ENCODE data around the gene ZNF205. TPM values are rescaled to one million over a fixed set of nuclear protein-coding genes. Genes with fewer than 3 reads are reported as not detected.
"Not testable (repeated sequence)": the region's sequence is repeated elsewhere in the genome, so short reads cannot be mapped to it uniquely, and the experiment has no call there.

The ZNF205 gene
- total RNA-seq, 1 experiment from 2014 or later: 10.5 TPM

DNA sequence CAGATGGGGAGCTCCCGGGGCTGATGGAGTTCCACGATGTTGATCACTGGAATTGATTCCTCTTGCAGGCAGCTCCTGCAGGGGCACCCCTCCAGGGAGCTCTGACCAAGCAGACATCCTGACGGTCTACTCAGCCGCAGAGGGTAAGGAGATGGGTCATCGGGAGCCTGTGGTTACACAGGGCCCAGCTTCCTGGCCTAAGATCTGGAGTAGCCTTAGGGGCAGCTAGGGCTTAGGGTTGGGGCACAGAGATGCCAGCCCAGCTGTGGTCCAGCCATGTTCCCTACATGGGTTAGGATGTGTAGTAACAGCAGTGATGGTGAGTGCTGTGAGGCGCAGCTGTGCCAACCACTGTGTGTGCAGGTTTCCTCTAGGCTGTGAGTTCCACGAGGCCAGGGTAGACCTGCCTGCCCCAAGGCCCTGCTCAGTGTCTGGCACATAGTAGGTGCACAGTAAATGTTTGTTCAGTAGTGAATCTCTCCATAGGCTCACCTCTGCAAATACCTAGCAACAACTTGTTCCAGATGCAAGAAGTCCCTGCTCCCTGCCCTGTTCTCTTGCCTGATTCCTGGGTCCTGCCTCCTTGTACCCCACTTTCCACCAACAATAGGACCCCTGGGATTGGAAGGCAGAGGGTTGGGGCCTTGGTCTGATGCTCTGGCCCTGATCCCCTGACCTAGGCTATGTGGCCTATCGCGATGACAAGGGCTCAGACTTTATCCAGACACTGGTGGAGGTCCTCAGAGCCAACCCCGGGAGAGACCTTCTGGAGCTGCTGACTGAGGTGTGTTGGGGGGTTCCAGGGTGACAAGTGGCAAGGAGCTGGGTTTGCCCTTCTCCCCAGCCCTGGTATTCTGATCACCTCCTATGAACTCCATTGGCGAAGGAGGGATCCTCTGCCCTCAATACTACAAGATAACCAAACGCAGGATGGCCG lies 36.1 kb downstream of the ZNF205 start:
- DNase-seq (ENCODE audit: low read depth): no peak

DNA sequence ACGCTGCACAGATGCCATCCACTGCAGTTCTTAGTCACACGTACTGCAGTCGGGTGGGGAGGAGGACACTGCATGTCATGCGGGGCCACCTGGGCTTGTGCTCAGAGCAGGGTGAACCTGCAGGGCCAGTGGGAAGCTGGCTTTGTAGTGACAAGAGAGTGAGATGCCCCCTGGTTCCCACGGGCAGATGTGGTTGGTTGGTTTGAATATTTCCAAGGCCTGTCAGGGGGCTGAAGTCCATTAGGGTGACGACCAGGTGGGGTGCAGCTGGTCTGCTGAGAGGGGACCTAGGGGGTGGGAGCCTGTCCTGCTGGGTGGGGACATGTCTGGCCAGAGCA lies 36.8 kb downstream of the ZNF205 start:
- no peak for DNase-seq (ENCODE audit: low read depth)

DNA sequence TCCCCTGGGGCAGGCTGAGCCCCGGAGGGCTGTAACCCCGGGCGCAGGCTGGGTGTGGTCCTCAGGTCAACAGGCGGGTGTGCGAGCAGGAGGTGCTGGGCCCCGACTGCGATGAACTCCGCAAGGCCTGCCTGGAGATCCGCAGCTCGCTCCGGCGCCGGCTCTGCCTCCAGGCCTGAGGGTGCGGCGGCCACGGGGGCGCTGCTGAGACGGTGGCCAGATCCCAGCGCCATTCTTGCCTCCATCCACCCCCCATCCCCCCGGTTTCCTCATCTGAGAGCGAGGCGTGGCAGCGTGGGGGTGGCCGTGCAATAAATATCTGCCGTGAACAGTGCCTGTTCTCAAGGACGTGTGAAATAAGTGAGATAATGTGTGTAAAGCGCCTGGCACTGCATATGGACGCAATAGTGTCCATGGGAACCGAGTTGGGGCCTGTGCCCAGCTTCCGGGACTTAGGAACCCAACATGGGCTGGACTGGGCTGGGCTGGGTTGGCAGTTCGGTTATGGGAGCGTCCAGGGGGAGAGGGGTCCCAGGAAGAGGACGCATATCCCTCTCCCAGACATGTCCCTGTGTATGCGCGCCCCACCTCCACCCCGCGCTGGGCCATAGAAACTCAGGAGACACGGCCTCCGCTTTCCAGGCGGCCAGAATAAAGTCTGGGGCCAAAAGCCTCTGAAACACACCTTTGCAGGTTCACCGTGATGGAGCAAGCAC lies 37.4 kb downstream of the ZNF205 start:
- peak; percentile 79 for DNase-seq (ENCODE audit: low read depth)

DNA sequence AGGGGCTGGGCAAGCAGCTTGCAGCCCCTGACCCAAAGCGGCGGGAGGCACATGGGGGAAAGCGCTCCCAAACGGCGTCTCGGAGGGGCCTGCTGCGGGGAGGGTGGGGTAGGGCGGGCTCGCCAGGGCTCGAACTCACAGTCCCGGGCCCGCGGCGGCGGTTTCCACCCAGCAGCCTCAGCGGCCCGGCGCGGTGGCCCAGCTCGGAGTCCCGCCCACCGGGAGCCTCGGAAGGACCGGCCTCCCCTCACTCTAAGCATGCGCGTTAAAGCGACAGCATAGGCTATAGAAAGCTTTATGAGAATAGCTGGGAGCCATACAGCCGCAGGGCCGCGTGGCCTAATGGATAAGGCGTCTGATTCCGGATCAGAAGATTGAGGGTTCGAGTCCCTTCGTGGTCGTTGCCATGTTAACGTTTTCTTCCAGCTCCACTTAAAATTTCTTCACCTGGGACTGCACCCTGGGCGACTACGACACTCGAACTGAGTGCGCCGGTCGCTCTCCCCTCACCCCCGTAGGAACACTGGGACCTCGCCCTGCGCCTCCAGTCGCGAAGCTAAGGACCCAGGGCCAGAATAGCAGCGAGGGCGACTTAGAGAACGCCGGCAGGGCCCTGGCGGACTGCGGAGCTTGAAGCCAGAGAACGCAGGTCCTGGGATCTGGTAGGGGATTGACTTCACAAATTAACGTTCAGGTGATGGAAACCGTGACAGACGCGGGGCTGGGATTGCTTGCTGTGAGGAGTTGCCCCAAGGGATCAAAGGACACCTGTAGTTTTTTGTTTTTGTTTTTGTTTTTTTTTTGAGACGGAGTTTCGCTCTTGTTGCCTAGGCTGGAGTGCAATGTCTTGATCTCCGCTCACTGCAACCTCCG lies 38.2 kb downstream of the ZNF205 start:
- DNase-seq (ENCODE audit: low read depth): peak; percentile 96

DNA sequence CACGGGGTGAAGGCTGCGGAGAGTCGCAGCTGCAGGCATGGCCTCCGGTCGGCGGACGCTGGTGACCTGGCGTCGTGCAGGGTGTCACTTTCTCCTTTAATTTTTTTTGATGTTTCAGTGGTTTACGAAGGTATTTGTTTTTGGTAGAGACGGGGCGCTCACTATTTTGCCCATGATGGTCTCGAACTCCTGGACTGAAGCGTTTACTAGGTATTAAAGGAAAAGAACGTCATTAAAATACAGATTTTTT lies 39.6 kb downstream of the ZNF205 start:
- DNase-seq (ENCODE audit: low read depth): no peak

DNA sequence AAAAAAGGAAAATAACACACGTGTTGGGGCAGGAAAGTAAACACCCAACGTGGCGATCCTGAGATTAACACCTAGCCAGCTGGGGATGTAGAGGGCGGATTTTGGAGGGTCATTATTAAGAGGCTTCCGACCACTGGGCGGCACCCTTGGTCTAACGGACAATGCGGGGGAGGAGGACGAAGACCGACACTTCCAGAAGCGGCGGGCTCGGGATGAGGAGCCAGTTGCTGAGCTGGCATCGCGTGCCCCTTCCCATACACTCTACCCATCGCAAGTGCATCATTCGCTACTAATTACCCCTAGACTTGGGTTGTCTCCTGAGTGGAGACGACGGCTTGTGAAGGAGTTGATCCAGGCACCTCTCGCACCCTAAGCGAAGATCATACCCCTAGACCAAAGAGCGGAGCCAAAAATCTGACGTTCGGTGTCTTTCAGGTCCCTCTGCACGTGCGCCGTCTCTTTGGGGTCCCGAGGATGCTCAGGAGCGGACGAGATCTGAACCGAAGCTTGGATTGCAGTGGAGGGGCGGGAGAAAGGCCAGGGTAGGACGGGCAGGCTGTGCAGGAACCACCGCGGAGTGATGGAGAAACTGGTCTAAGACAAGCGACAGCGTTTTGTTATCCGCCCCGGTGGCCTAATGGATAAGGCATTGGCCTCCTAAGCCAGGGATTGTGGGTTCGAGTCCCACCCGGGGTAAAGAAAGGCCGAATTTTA lies 40.0 kb downstream of the ZNF205 start:
- peak; percentile 91 for DNase-seq (ENCODE audit: low read depth)

DNA sequence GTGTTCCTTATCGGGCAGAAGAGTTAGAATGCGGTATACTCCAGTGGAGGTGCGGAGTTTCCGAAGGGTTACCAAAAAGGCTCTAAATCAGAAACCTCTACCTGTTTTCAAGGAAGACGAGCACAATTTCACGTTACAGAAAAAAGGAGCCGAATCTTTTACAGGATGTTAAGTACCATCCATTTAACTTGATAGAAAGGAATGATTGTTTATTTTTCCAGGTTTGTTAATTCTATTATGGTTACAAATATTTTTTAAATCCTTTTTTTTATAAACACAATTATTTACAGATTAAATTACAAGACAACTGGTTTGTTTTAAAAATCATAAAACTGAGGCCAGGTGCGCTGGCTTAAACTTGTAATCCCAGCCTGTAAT lies 40.6 kb downstream of the ZNF205 start:
- no peak for DNase-seq (ENCODE audit: low read depth)

DNA sequence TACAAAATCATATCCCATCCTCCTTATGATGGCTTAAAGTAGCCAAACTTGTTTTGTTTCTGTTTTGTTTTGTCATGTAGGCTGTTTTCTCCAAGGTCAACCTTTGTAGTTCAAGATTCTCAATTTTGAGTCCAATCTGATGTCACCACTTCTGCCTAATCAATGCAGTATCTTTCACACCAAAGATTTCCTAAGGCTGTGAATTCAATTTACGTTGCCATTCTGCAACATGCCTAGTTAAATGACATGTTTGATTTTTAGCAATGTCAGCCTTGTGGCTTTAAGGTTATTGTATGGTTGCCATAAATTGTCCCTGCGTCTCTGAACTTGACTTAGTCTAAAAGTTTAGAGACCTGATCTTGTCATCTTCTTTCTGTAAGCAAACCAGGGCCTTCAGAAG lies 42.8 kb downstream of the ZNF205 start:
- DNase-seq (ENCODE audit: low read depth): no peak

DNA sequence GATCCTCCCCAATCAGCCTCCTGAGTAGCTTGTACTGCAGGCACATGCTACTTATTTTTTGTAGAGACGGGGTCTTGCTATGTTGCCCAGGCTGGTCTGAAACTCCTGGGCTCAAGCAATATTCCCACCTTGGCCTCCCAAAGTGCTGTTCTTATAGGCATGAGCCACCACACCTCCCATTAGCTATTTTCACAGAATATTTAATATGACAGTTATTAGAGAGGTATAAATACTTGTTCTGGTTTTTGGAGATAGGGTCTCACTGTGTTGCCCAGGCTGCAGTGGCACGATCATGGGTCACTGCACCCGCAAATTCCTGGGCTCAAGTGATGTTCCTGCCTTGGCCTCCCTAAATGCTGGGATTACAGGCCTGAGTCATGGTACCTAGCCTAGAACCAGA lies 43.6 kb downstream of the ZNF205 start:
- DNase-seq (ENCODE audit: low read depth): no peak

DNA sequence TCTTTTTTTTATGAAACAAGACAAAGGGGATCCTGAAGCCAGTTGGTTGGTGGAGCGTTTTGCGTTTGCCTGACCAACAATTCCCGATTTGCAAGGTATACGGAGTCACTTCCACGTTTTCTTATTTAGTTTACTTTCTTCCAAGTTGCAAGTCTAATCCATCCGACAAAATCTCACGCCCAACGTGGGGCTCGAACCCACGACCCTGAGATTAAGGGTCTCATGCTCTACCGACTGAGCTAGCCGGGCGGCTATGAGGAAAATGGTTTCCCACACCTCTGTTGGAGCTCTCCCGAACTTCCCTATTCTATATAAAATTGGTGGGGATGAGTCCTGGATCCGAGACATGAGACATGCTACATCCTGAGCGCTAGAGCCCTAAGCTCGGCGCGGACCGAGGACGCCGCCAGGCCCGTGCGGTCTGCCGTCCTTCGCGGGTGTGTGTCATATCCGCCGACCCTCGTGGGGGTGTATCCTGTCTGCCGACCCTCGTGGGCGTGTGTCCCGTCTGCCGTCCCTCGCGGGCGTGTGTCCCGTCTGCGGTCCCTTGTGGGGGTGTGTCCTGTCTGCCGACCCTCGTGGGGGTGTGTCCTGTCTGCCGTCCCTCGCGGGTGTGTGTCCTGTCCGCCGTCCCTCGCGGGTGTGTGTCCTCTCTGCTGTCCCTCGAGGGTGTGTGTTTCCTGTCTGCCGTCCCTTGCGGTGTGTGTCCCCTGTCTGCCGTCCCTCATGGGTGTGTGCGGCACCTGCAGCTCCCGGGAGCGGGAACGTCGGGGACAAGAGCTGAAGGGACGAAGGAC lies 45.0 kb downstream of the ZNF205 start:
- DNase-seq (ENCODE audit: low read depth): peak; percentile 94

DNA sequence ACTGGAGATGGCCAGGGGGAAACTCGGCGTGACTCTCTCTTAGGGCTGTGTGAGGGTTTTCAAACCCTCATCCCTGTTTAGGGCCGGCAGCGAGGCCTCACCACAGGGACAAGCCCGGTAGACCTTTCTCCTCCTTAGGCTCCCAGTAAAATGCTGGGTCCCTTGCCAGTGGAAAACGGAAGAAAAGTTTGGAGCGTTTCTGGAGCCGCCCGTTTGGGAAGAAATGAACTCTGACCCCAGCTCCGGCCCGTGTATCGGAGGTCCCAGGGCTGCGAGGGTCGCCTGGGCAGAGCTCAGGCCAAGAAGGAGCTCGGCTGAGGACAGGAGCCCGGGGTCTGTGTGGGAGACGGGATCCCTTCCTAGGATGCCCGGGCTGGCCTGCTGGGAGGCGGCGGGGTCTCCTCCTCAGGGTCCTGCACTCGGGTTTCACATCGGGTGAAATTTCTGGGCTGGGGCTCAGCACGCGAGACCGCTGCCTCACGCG lies 45.7 kb downstream of the ZNF205 start:
- DNase-seq (ENCODE audit: low read depth): no peak

DNA sequence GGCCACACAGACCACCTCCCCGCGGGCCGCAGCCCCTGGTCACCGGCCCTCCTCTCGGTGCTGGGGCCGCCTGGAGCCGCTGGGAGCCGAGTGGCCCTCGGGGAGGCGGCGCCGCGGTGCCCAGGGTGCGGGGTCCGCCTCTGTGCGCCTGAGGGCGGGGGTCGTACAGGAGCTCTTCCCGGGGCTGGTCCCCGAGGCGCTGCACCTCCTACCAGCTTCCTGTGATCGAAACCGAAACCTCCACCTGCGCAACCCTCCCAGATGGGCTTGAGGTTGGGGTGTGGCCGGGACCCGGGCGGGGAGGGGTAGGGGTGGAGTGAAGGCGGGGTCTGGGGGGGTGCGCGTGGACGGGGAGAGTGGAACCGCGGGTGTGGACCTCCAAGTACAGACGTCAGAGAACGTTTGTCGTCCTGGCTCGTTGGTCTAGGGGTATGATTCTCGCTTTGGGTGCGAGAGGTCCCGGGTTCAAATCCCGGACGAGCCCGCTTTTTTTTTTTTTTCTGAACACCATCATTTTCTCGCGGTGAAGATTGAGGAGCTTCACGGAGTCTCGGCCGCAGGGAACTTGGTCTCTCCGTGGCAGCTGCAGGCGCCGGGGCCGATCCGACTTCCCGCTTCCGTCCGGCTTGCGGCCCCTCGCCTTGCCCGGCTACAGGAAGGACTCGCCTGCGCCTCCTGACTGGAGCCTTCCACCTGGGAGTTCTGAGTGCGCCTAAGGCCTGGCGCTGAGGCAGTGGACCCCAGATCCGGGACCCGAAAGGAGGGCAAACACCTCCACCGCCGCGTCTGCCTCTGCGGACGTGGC lies 46.3 kb downstream of the ZNF205 start:
- DNase-seq (ENCODE audit: low read depth): peak; percentile 92

DNA sequence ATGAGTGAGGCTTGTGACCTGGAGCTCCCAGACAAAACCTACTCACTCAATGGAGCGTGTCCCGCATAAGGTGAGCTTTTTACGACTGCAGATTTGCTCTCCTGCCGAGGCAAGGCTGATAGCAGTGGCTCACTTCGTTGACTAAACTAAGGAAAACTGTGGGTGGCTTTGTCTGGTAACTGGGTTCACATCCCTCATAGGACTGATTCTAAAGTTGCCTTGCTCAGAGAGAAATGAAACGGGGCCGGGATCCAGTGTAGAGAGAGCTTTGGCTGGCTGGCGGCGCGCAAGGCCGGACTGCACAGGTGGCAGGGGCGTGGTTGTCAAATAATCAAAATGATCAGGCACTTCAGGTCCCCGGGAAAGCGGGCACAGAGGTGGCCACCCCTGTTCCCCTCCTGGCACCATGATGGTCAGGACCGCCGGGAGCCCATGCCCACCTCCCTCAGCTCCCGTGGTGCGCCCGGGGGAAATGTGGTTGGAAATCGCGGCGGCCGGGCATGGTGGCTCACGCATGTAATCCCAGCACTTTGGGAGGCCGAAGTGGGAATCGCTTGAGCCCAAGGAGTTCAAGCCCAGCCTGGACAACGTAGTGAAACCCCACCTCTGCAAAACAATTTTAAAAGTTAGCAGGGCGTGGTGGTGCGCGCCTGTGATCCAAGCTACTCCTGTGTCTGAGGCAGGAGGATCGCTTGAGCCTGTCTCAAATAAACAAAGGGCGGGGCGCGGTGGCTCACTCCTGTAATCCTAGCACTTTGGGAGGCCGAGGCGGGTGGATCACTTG lies 49.0 kb downstream of the ZNF205 start:
- no peak for DNase-seq (ENCODE audit: low read depth)

DNA sequence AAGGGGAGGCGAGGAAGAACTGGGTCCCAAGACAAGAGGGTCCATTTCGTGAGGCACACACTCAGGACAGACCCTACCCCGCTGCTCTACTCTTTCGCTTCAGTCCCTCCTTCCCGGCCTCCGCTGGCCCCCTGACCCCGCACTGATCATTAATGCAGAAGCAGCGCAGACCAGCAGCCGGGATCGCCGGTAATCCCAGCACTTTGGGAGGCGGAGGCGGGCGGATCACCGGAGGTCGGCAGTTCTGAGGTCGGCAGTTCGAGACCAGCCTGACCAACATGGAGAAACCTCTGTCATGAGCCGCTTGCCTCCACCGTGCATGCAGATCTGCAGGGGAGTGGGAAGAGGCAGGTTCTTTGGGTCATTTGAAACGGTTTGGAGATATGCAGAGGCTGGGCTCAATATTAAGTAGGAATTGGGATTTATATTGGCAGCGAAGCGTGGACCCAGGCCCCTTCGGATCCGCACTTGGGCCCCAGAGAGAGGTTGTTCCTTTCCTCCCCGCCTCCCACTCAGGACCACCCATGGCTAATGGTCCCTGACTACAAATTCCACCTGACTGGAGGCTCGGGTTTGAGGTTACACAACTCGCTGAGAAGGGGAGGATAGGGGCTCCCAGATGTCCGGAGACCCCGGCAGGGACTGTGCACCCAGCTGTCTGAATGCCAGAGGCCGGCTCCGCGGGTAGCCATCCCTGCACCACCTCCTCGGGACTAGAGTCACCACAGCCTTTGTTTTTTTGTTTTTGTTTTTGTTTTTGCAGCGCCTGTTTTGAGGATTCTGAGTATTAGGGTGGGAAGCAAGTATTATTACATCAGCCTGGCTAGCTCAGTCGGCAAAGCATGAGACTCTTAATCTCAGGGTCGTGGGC lies 52.0 kb downstream of the ZNF205 start:
- DNase-seq (ENCODE audit: low read depth): no peak

DNA sequence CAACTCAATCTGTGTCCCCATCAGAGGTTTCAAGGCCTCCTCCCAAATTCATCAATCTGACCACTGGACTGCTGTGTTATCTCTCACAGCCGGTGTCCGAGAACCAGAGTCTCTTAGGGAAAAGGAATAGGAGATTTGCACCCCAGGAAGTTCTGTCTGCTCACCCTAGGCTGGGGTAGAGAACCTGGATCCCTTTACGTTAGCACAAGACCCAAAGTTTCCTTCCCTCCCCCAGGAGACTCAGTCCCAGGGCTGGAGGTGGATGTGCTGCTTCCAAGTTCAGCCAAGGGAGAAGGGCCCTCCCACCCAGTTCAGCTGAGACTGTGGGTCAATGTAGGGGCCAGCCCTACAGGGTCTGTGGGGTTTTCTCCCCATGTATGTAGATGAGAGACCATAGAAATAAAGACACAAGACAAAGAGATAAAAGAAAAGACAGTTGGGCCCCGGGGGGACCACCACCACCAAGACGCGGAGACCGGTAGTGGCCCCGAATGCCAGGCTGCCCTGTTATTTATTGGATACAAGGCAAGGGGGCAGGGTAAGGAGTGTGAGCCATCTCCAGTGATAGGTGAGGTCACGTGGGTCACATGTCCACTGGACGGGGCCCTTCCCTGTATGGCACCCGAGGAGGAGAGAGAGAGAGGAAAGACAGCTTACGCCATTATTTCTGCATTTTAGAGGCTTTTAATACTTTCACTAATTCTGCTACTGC lies 52.9 kb downstream of the ZNF205 start:
- DNase-seq (ENCODE audit: low read depth): no peak

DNA sequence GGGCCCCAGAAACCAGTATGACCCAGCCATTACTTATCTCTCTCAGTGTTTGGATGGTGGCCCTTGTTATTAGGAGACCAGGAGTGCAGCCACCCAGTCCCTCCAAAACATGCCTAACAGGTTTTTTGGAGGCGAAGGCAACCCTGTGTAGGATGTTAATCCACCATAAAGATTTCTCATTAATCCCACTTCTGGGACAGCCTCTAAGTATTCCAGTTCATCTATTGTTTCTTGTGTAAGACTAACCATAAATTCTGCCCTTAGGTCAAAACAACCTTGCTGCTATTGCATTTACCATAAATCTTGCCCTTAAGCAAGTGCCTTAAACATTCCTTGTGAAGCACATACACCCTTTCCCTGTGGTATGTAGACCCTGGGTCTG lies 54.1 kb downstream of the ZNF205 start:
- DNase-seq (ENCODE audit: low read depth): no peak

DNA sequence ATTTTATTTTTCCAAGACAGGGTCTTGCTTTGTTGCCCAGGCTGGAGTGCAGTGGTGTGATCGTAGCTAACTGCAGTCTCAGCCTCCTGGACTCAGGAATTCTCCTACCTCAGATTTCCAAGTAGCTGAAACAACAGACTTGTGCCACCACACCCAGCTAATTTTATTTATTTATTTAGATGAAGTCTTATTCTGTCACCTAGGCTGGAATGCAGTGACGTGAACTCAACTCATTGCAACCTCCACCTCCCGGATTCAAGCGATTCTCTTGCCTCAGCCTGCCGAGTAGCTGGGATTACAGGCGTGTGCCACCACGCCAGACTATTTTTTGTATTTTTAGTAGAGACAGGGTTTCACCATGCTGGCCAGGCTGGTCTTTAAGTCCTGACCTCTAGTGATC lies 56.3 kb downstream of the ZNF205 start:
- not testable (repeated sequence) for DNase-seq (ENCODE audit: low read depth)

All from Daoy (cell line).